GM19395 (cell line): ENCODE data around the gene SCRT2.
"Not testable (repeated sequence)": the region's sequence is repeated elsewhere in the genome, so short reads cannot be mapped to it uniquely, and the experiment has no call there.

Experiments used
- ATAC-seq: cut with Tn5 transposase; IDR thresholded peaks from one replicate; pipeline ENCODE4 v1.9.1; 2021; ENCODE audit warnings: mild to moderate bottlenecking, moderate library complexity; ENCODE audit not compliant: unreplicated experiment

SCRT2 gene

DNA sequence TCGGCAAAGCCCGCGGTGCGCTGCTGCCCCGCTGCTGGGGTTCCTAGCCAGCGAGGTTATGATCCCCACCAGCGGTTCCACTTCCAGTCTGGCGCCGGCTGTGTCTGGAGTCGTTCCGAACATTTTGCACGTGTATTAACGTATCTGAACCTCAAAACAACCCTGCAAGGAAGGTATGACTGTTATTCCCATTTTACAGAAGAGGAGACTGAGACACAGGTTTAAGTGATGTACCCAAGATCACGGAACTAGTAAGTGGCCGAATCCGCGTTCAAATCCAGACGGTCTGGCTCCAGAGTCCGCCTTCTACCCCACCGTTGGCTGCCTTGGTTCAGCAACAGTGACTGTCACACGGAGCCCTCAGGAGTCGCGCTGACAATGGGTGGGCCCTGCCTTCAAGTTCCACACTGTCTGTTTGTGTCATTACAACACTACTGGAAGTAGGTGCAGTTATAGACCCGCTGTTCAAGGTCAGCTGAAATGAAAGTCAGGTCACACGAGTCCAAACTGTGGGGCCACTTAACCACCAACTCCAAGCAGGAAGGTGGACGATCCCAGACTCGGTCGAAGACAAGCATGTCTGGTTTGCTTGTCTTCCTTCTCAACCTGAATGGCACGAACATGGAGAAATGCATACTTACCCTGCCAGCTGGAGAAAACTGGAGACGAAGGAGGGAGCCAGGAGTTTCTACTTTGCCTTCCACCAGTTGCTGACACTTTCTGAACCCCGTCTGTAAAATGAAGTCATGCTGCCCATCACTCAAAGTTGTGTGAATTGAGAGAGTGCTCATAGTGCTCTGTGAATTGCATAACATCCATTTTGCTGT is 21.8 kb downstream of the SCRT2 start:
- no peak for ATAC-seq

DNA sequence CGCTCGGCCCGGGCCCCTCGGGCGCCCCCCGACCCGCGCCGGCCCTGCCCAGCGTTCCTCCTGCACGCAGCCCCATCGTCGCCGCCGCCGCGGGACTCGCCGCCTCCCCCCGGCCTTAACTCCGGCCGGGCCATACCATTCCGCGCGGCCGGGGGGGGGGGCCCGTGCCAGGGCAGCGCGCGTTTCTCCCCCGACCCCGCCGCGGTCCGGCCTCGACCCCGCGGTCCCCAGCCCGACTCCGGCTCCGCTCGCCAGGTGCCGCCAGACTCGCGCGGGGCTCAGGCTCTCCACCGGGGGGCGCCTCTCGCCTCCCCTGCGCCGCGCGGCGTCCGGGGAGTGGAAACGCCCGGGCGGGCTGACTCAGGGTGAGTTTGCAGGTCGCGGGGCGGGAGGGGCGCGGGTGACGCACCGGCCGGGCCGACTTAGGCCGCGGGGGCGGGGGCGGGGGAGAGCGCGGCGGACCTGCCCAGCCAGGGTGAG is 22.5 kb downstream of the SCRT2 start, which contains the start of gene SRXN1:
Gene SRXN1 (minus strand): TSS at position 91 of the 480 bp plus-strand sequence. CDS start 15 bp downstream, at position 76.
- peak; percentile 85 for ATAC-seq

DNA sequence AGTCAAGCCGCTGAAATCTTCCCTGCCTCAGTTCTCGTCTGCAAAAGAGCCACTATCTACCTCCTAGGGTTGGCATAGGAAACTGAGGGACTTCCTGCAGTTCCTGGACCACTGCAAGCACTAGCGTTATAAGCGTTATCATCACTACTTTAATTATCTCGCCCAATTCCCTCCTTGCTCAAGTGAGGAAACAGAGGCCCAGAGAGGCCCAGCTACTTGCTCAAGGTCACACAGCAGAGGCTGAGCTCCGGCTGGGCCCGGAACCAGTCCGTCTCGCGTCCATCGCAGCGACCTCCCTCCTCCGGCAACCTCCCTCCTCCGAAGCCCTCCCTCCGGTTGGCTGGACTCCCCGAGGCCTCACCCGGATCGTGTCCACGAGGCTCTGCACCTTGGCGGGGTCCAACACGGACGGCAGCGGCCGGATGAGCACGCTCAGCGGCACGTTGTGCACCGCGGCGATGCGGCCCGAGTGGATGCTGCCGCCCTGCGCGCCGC is 22.9 kb downstream of the SCRT2 start:
- peak; percentile 32 for ATAC-seq

DNA sequence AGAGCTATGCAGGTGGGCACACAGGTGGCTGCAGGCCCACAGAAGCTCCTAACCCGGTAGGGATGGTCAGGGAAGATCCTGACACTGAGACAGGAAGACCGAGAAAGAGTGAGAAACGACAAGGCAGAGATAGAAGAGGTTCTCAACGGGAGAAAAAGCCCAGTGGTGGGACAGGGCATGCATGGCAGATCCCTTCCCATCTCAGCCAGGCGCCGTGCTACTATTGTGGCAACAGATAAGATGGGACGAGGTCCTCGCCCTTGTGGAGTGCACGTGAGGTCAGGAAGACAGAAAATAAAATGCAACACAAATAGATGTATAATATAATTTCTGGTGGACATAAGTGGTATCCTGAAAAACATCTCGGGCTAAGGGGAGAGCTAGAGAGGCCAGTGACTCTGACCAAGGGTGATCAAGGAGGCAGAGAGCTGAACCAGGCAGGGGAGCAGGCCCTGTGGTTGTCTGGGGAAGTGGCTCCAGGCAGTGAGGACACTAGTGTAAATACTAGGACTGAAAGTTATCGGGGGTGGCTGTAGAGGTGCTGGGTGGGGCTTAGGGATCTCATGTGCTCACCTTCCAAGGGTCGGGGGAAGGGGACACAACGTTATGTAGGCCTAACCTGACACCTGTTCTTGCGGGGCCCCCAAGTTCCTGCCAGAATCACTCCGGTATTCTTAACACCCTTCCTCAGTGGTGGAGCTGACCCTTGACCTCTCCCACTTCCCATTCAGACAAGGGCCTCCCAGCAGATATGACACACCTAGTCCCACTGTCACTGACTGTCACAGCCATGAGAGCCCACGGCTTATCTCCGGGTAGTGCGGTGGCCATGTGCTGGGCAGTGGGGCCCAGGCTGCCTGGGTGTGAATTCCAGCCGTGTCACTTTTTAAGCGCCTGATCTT is 23.6 kb downstream of the SCRT2 start:
- no peak for ATAC-seq

DNA sequence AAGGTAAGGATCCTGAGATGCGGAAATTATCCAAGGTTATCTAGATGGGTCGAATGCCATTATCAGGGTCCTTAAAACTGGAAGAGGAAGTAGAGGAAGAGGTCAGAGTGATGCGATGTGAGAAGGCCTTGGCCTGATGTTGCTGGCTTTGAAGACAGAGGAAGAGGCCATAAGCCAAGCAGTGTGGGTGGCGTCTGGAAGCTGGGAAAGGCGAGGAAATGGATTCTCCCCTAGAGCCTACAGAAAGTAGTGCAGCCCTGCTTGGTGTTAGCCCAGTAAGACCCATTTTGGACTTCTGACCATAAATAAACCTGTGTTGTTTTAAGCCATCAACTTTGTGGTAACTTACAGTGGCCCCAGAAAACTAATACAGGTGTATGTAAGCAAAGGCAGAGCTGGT is 24.6 kb downstream of the SCRT2 start:
- no peak for ATAC-seq

DNA sequence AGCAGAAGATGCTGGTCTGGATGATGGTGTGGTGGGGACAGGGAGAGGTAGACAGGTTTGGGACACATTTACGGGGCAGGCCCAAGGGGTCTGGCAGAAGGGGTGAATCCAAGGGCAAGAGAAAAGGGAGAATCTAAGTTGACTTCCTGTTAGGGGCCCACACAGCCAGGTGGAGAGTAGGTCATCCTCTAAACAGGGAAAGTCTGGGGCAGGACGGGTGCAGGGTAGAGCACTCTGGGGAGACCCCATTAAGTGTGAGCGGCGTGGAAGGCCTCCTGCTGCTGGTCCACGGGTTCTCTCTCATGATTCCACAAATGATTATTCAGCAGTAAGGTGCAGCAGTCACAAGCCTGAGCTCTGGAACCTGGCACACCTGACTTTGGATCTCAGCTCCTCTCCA is 25.3 kb downstream of the SCRT2 start:
- ATAC-seq, result no peak

DNA sequence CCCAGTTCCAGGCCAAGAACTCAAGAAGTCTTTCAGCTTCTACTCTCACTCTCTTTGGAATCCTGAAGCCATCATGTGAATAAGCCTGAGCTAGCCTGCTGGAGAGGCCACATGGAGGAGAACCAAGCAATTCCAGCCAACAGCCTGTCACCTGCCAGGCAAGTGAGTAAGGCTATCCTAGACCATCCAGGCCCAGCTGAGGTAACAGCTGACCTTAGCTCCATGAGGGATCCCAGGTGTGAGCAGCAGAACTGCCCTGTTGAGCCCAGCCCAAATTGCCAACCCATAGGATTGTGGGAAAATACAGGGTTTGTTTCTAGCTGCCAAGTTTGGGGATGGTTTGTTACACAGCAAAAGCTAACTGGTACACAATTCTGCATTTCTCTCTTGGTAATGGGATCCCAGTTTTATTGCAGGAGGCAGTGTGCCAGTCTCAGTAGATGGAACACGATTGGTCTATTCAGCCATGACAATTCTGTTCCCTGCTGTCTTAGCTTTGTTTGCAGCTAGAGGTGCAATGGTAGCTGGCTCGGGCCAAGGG is 28.1 kb downstream of the SCRT2 start:
- no peak for ATAC-seq

DNA sequence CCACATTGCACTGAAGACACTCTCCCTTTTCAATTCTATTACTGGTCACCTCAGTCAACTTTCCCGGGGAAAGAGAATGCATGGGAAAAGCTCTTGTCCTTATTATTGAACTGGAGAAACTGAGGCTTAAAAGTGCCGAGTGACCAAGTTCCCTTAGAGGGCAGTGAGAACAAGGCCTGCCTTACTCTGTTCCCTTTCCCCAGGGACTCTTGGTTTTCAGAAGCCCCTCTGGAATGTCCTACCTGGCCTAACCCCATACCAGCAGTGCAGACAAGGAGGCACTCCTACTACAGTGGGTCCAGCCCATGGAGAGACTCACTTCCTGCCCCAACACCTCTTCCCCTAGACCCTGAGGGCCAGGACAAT is 28.8 kb downstream of the SCRT2 start:
- ATAC-seq, result no peak

DNA sequence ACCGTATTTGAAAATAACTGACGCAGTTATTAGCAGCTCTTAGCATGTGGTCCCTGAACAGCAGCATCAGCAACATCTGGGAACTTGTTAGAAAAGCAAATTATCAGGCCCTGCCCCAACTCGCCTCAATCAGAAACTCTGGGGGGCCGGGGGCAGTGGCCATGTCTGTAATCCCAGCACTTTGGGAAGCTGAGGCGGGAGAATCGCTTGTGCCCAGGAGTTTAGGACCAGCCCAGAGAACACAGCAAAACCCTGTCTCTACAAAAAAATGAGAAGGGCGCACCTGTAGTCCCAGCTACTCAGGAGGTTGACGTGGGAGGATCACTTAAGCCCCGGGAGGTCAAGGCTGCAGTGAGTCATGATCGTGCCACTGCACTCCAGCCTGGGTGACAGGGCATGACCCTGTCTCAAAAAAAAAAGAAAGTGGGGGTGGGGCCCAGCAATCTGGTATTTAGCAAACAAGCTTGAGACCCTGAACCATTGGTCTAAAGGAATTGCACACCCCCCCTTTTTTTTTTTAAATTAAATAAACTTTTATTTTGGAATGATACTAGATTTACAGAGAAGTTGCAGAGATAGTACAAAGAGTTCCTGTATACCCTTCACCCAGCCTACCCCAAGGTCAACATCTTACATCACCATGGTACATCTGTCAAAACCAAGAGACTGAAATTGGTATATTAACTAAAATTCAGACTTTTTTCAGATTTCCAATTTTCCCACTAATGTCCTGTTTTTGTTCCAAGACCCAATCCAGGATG is 29.3 kb downstream of the SCRT2 start:
- ATAC-seq, result no peak

DNA sequence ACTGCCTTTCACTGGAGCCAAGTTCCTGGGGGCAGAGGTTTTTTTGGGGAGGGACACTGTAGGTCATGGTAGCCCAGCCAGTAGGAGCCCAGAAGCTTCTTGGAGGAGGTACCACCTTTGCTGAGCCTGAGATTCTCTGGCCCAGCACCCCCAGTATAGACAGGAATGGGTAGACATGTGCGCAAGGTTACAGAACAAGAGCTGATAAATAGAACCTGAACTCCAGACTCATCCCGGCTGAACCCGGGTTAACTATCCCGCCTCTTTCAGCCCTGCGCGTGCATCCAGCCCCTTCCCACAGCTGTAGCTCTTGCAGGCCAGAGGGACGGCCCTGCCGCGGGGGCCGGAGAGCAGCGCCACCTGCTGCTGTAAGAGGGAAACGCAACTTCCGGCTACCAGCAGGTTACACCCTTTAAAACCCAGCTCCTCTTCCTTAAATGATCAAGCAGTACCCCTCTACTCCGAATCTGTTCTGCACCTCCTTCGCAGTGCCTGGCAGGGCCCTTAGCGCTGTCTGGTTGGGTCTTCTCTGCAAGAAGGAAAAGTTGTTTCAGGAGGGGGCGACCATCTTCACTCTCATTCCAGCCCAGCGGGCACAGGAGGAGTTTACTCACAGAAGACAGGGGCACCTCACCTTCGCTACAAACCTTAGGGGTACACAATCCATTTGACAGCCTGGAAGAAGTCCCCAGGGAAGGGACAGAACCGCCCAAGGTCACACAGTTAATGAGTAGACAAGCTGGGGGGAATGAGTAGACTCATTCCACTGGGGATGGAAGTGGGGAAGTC is 30.1 kb downstream of the SCRT2 start:
- peak; percentile 86 for ATAC-seq

DNA sequence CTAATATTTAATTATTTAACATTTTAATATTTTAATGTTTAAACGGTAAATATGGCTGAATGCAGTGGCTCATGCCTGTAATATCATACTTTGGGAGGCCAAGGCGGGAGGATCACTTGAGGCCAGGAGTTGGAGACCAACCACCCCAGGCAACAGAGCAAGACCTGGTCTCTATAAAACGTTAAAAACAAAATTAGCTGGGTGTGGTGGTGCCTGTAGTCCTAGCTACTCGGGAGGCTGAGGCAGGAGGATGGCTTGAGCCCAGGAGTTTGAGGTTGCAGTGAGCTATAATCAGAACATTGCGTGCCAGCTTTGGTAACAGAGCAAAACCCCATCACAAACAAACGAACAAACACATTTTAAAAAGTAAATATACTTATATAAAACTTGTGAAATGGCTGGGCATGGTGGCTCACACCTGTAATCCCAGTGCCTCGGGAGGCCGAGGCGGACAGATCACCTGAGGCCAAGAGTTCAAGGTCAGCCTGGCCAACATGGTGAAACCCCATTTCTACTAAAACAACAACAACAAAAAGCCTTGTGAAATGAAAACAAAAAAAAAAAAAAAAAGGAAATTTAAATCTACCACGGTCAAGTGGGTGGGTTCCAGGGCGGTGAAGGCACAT is 30.8 kb downstream of the SCRT2 start:
- ATAC-seq, result no peak

DNA sequence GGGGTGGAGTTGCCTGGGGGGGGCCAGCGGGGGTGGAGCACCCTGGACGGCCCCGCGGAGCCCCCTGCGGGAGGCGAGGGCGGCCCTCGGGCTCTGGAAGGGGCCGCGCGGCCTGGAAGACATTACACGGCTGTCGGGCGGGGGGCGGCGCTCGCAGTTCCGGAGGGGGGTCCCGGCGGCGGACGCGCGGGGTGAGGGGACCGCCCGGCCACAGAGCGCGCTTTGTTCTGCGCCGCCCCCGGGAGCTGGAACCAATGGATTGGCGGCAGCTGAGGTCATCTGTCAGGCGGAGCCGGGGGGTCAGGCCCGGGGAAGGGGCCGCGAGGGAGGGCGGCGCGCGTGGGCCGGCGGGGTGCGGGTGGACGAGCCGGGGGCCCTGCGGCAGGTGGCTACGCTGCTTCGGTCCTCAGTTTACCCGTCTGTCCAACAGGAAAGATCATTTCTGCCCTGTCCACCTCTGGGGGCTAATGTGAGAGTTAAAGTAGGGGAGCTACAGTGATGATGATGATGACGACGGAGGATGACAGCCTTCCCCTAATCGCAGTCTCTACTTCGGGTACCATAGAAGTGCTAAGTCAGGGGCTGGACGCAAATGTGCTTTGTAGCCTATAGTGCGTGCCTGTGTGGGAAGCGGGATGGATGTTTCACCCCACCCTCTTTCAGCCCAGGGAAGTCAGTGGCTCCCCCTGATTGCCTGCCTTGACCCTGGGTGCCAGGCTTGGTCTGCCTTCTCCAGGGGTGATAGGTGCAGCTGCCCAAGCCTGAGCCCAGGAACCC is 33.0 kb downstream of the SCRT2 start:
- no peak for ATAC-seq

DNA sequence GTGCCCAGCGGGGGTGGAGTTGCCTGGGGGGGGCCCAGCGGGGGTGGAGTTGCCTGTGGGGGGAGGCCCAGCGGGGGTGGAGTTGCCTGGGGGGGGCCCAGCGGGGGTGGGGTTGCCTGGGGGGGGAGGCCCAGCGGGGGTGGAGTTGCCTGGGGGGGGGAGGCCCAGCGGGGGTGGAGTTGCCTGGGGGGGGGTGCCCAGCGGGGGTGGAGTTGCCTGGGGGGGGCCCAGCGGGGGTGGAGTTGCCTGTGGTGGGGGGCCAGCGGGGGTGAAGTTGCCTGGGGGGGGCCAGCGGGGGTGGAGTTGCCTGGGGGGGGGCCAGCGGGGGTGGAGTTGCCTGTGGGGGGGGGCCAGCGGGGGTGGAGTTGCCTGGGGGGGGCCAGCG is 33.6 kb downstream of the SCRT2 start:
- not testable (repeated sequence) for ATAC-seq

DNA sequence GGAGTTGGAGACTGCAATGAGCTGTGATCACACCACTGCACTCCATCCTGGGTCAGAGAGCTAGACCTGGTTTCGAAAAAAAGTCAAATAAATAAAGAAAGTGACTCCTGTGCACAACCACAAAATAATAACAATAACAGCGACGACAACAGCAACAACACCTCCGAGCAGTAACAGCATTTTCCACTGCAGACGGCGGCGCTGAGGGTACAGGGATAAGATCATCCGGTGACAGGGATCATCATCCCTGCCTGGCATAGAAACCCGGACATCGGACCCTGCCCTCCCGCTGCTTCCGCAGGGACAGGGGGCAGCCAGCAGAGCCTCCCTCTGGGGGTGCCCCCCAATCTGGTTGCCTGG is 34.1 kb downstream of the SCRT2 start:
- no peak for ATAC-seq

DNA sequence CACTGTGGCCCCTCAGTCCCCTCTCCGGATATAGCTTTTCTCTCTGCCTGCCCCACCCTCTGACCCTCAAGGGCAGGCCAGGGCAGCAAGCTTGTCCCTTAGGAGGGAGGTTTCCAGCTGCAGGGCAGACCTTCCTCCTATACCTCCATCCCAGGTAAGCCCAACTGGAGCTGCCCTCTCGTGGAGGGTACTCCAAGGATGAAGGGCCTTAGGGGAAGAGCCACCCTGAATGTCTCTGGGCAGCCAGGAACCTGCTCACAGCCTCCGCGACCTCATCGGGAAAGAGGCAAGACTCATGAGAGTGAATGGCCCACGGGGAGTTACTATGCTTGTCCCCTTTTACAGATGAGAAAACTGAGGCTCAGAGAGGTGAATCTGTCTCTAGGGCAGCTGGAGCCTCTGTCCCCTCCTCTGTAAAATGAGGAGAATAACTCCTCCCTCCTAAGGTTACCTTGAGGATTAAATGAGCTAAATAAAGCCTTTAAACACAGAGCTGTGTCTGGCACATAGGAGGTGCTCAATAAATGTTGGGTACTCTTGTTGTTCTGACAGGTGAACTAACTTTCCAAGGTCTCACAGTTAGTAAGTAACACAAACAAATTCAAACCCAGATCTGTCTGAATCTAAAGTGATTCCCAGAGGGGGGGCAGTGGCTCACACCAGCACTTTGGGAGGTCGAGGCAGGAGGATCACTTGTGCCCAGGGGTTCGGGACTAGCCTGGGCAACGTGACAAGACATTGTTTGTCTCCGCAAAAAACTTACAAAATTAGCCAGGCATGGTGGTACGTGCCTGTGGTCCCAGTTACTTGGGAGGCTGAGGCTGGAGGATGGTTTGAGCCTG is 34.7 kb downstream of the SCRT2 start:
- no peak for ATAC-seq

DNA sequence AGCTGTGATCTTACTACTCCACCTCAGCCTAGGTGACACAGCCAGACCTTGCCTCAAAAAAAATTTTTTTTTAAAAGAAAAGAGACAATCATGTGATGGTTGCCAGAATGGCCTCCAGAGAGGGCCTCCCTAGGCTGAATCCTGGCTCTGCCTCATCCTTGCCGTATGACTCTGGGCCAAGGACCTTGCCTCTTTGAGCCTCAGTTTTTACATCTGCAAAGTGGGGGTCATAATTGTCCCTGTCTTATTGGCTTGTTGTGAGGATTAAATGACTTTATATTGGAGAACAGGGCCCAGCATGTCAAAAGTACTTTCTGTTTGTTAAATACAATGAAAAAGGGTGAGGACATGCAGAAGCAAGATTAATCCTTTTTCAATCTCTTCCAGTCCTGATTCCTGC is 37.0 kb downstream of the SCRT2 start:
- no peak for ATAC-seq

DNA sequence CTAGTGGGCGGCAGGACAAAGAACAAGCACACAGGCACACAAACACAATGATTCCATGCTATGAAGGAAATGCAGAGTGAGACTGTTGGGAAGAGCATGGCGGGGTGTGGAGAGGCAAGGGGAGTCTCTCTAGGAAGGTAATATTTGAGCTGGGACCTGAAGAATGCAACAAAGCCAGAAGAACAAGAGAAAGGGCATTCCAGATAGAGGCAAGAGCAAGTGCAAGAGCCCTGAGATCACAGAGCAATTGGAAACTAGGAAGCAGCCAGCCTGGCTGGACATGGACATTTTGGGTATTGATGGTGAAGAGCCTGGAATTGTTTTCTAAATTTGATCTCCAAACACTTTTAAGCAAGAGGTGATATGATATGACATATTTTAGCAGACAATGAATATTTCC is 38.0 kb downstream of the SCRT2 start:
- ATAC-seq, result no peak

DNA sequence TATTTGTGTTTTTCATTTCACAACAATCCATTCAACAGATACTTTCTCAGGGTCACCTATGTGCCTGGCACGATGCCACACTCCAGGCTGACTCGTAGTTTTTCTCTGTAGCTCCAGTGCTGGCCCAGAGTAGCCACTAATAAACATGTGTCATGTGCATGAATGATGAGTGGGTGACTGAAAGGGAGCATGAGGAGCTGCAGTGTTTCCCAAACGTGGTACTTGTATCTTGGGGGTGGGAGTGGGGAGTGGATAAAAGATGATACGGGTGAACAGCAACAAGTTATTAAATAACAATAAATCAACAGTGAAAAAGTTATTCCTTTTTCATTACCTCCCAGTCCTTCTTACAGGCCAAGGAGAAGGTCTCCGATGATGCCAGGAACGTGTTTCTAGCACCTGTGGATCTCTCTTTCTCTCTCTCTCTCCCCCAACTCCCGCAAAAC is 39.7 kb downstream of the SCRT2 start:
- no peak for ATAC-seq
